HCT116 (cell line): ENCODE measurements around the gene RANBP10. TPM values are rescaled to one million over a fixed set of nuclear protein-coding genes. Genes with fewer than 3 reads are reported as not detected.

Experiments
- ATAC-seq: fragments of 200-7000 bp; cut with Tn5 transposase; 2 replicates; pipeline ENCODE4 v1.9.1; 2020; ENCODE audit warnings: mild to moderate bottlenecking, moderate library complexity
- BruUV-seq: library from RNA; stranded (reverse); fragments of 400-500 nt; replicated peaks from 2 replicates; lab custom pipeline; 2021; lab: Mats Ljungman, UMichigan
- CTCF ChIA-PET: fragments of 300-600 bp; sonication (Branson Sonifier 250); formaldehyde crosslinking; loops from one replicate; lab custom pipeline; 2021; ENCODE audit warnings: antibody characterized with exemption; lab: Charles Lee
- POLR2A ChIA-PET: fragments of 300-600, 350-600 bp; sonication (Branson Sonifier 250); formaldehyde crosslinking; loops from one replicate; lab custom pipeline; 2021; ENCODE audit warnings: antibody characterized with exemption; lab: Charles Lee
- RAD21 ChIA-PET, 2 experiments: fragments of 300-600 bp; sonication (Branson Sonifier 250); formaldehyde crosslinking; loops; one replicate each; lab custom pipeline; 2023; ENCODE audit warnings: low total read pairs in 2 of 2; ENCODE audit not compliant: uncharacterized antibody in 2 of 2, unreplicated experiment in 2 of 2, low non-redundant PET in 1 of 2; lab: Charles Lee
- DNase-seq: peaks from one replicate; pipeline ENCODE4 v3.0.0-alpha.2; 2010; ENCODE audit warnings: low read depth, low spot score
- H2AFZ ChIP-seq: fragments of 200-600 bp; shearing (Covaris generic), sonication (generic); 2 replicates; pipeline ENCODE4 v1.6.1; 2017; ENCODE audit warnings: low read depth, mixed run types, mixed read lengths, antibody characterized with exemption, low read length; ENCODE audit not compliant: poor library complexity, severe bottlenecking
- H3K27ac ChIP-seq: 2 replicates; pipeline ENCODE4 v1.5.1; 2012; ENCODE audit warnings: low read depth, low read length
- H3K27me3 ChIP-seq: fragments of 200-600 bp; sonication (generic); 2 replicates; pipeline ENCODE4 v1.6.1; 2016; ENCODE audit warnings: mixed run types, low read length, mixed read lengths; ENCODE audit not compliant: insufficient read depth
- H3K36me3 ChIP-seq, 2 experiments: fragments of 200-500 bp in 1 of 2; fragments of 200-600 bp in 1 of 2; sonication (Bioruptor generic) in 1 of 2; sonication (generic) in 1 of 2; 2 replicates each; pipeline versions ENCODE4 v1.5.1 to v1.6.1; 2014 to 2016; ENCODE audit warnings: low read length in 2 of 2, inconsistent platforms in 1 of 2, mixed read lengths in 1 of 2, mixed run types in 1 of 2; ENCODE audit not compliant: insufficient read depth in 2 of 2, control insufficient read depth in 1 of 2
- H3K4me1 ChIP-seq, 2 experiments: fragments of 200-600 bp in 1 of 2; sonication (generic) in 1 of 2; 2 replicates each; pipeline versions ENCODE4 v1.5.1 to v1.6.1; 2012 to 2017; ENCODE audit warnings: low read length in 2 of 2, inconsistent platforms in 1 of 2, mild to moderate bottlenecking in 1 of 2, mixed read lengths in 1 of 2, mixed run types in 1 of 2, moderate library complexity in 1 of 2; ENCODE audit not compliant: insufficient read depth in 2 of 2, control insufficient read depth in 1 of 2
- H3K4me2 ChIP-seq: fragments of 200-600 bp; sonication (generic); 2 replicates; pipeline ENCODE4 v1.6.1; 2017; ENCODE audit warnings: mixed run types, low read length, mixed read lengths
- H3K4me3 ChIP-seq, 2 experiments: fragments of 200-600 bp in 1 of 2; sonication (generic) in 1 of 2; replicated peaks in 1 of 2; 2 replicates each; pipeline ENCODE4 v1.5.1; 2011 to 2016; ENCODE audit warnings: low read length in 2 of 2, control low read depth in 1 of 2, low read depth in 1 of 2, mild to moderate bottlenecking in 1 of 2, mixed read lengths in 1 of 2, mixed run types in 1 of 2
- H3K79me2 ChIP-seq: fragments of 200-600 bp; sonication (generic); 2 replicates; pipeline ENCODE4 v1.6.1; 2017; ENCODE audit warnings: mild to moderate bottlenecking, mixed run types, low read length, moderate library complexity, mixed read lengths; ENCODE audit not compliant: insufficient read depth
- H3K9ac ChIP-seq: fragments of 200-600 bp; sonication (generic); 2 replicates; pipeline ENCODE4 v1.6.1; 2016; ENCODE audit warnings: low read length, mixed read lengths
- H3K9me2 ChIP-seq: fragments of 200-600 bp; sonication (generic), shearing (Covaris generic); 2 replicates; pipeline ENCODE4 v1.6.1; 2017; ENCODE audit warnings: mixed run types, mild to moderate bottlenecking, moderate library complexity; ENCODE audit not compliant: insufficient read depth
- H3K9me3 ChIP-seq, 2 experiments: fragments of 200-500 bp in 1 of 2; fragments of 200-600 bp in 1 of 2; sonication (Bioruptor generic) in 1 of 2; sonication (generic) in 1 of 2; 2 replicates each; pipeline ENCODE4 v1.6.1; 2014 to 2017; ENCODE audit warnings: low read length in 2 of 2, mixed read lengths in 2 of 2, inconsistent platforms in 1 of 2, low read depth in 1 of 2, mild to moderate bottlenecking in 1 of 2, mixed run types in 1 of 2, moderate library complexity in 1 of 2; ENCODE audit not compliant: control insufficient read depth in 1 of 2, insufficient read depth in 1 of 2
- H4K20me1 ChIP-seq: fragments of 200-600 bp; sonication (generic), shearing (Covaris generic); 2 replicates; pipeline ENCODE4 v1.6.1; 2017; ENCODE audit warnings: mixed run types, mild to moderate bottlenecking, moderate library complexity; ENCODE audit not compliant: insufficient read depth
- CBX3 ChIP-seq: IDR thresholded peaks from 2 replicates; pipeline ENCODE4 v1.6.1; 2012; ENCODE audit warnings: low read depth
- EGR1 ChIP-seq: IDR thresholded peaks from 2 replicates; pipeline ENCODE4 v1.6.1; 2012; ENCODE audit warnings: low read depth
- ELF1 ChIP-seq: IDR thresholded peaks from 2 replicates; pipeline ENCODE4 v1.6.1; 2012; ENCODE audit warnings: low read depth, borderline replicate concordance
- JUND ChIP-seq: IDR thresholded peaks from 2 replicates; pipeline ENCODE4 v1.6.1; 2012
- POLR2A ChIP-seq: IDR thresholded peaks from 2 replicates; pipeline ENCODE4 v1.7.0; 2011; ENCODE audit warnings: borderline replicate concordance; ENCODE audit not compliant: insufficient read depth, insufficient read length; ENCODE audit errors: extremely low read depth
- RAD21 ChIP-seq: IDR thresholded peaks from 2 replicates; pipeline ENCODE4 v1.6.1; 2012; ENCODE audit warnings: low read depth, mild to moderate bottlenecking
- SIN3A ChIP-seq: IDR thresholded peaks from 2 replicates; pipeline ENCODE4 v1.6.1; 2012; ENCODE audit warnings: low read depth
- SP1 ChIP-seq: IDR thresholded peaks from 2 replicates; pipeline ENCODE4 v1.6.1; 2012; ENCODE audit warnings: low read depth
- SRF ChIP-seq: IDR thresholded peaks from 2 replicates; pipeline ENCODE4 v1.6.1; 2012; ENCODE audit warnings: low read depth
- TCF7L2 ChIP-seq: IDR thresholded peaks from 2 replicates; pipeline ENCODE4 v1.7.0; 2011; ENCODE audit warnings: borderline replicate concordance, inconsistent platforms; ENCODE audit not compliant: insufficient read depth, insufficient read length; ENCODE audit errors: extremely low read depth
- YY1 ChIP-seq: IDR thresholded peaks from 2 replicates; pipeline ENCODE4 v1.6.1; 2011; ENCODE audit warnings: low read length, low read depth, moderate library complexity, mild to moderate bottlenecking; ENCODE audit not compliant: insufficient replicate concordance; ENCODE audit errors: extremely low read depth
- ZFX ChIP-seq: fragments of 450-650 bp; IDR thresholded peaks from 2 replicates; pipeline ENCODE4 v1.6.1; 2017
- ZNF274 ChIP-seq: fragments of 200-500 bp; sonication (Bioruptor generic); IDR thresholded peaks from 2 replicates; pipeline ENCODE4 v1.6.1; 2014; ENCODE audit warnings: mild to moderate bottlenecking, low read depth, low read length, inconsistent platforms
- intact Hi-C: fragments of 100-400 bp; cut with micrococcal nuclease; formaldehyde crosslinking; loops from 2 replicates; pipeline ENCODE4 v1.10.0; 2022
- total RNA-seq: library from RNA; stranded (reverse); gene quantifications from one replicate; pipeline ENCODE4 v1.2.1, GENCODE V29; 2021; ENCODE audit not compliant: unreplicated experiment
- TF ChIP-seq, protein P1 (sequence below): IDR thresholded peaks from 2 replicates; pipeline ENCODE4 v1.6.1; 2012
- TF ChIP-seq, protein P2 (sequence below): IDR thresholded peaks from 2 replicates; pipeline ENCODE4 v1.6.1; 2011; ENCODE audit warnings: mild to moderate bottlenecking, low read length, moderate library complexity; ENCODE audit not compliant: insufficient replicate concordance; ENCODE audit errors: extremely low read depth

Gene RANBP10
- total RNA-seq, 1 experiment from 2014 or later: 16.9 TPM

DNA sequence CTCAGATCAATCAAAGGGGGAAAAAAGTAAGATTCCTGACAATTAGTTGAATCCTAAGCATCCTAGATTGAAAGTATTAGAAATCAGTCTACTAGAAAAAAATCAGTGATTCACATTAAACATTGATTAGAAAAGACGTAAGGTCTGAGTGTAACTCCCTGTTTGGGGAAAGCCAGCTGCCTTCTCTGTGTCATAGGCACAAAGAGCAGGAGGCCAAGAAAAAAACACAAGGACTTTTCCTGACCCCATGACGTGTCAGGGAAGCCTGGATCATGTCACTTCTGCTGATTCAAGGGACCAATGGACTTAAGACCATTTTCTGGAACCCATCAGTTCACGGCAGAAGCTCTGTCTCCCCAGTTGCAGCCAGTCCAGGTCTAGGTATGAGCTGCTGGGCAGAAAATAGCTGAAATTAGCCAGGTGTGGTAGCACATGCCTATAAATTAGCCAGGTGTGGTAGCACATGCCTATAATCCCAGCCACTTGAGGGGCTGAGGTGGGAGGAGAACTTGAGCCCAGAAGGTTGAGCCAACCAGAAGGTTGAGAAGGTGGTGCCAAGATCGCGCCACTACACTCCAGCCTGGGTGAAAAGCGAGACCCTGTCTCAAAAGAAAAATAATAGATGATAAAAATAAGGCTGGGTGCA, 35.9 kb downstream of the RANBP10 start:
- no peak overlapping the region for H3K4me2 ChIP-seq

More for the DNA sequence above, 35.9 kb downstream of the RANBP10 start:
- ATAC-seq (no peak), DNase-seq (no peak)
- Histone ChIP-seq H3K79me2 (peaks cover 14% of the 10 kb centered on the region; the same call in 1 of the 2 replicates), H3K4me3 (no peak overlapping the region), H3K36me3 (no peaks in the 10 kb centered on the region), H2AFZ (no peak overlapping the region), H3K9ac (no peak overlapping the region), H3K27ac (no peak overlapping the region), H4K20me1 (no peaks in the 10 kb centered on the region), H3K9me2 (no peaks in the 10 kb centered on the region), H3K4me1 (0 out of 4 replicates have a peak, but pooled peaks cover 0 to 4% of the 10 kb centered on the region in 2 experiments), H3K9me3 (no peaks in the 10 kb centered on the region), H3K27me3 (no peaks in the 10 kb centered on the region)
- ChIA-PET CTCF (interaction anchor here (0.6 kb wide), 1 partner anchor 33 kb away, joined by 4 read pairs; no protein-coding TSS in a partner anchor), POLR2A (no interaction called here), RAD21 (no interaction called here)
- no TSS peak for BruUV-seq
- TF ChIP-seq SP1 (no peak), POLR2A (no peak), YY1 (no peak), SRF (no peak), ZFX (no peak), ZNF274 (no peak), CBX3 (no peak), RAD21 (no peak), TCF7L2 (no peak), SIN3A (no peak), EGR1 (no peak), ELF1 (no peak), JUND (no peak)
- TF ChIP-seq, protein P1, sequence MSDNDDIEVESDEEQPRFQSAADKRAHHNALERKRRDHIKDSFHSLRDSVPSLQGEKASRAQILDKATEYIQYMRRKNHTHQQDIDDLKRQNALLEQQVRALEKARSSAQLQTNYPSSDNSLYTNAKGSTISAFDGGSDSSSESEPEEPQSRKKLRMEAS: no peak
- TF ChIP-seq, protein P2, sequence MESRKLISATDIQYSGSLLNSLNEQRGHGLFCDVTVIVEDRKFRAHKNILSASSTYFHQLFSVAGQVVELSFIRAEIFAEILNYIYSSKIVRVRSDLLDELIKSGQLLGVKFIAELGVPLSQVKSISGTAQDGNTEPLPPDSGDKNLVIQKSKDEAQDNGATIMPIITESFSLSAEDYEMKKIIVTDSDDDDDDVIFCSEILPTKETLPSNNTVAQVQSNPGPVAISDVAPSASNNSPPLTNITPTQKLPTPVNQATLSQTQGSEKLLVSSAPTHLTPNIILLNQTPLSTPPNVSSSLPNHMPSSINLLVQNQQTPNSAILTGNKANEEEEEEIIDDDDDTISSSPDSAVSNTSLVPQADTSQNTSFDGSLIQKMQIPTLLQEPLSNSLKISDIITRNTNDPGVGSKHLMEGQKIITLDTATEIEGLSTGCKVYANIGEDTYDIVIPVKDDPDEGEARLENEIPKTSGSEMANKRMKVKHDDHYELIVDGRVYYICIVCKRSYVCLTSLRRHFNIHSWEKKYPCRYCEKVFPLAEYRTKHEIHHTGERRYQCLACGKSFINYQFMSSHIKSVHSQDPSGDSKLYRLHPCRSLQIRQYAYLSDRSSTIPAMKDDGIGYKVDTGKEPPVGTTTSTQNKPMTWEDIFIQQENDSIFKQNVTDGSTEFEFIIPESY: no peak
- intact Hi-C loops: no loop called here
